ENCODE results near the gene BLOC1S4.

BLOC1S4 gene

DNA sequence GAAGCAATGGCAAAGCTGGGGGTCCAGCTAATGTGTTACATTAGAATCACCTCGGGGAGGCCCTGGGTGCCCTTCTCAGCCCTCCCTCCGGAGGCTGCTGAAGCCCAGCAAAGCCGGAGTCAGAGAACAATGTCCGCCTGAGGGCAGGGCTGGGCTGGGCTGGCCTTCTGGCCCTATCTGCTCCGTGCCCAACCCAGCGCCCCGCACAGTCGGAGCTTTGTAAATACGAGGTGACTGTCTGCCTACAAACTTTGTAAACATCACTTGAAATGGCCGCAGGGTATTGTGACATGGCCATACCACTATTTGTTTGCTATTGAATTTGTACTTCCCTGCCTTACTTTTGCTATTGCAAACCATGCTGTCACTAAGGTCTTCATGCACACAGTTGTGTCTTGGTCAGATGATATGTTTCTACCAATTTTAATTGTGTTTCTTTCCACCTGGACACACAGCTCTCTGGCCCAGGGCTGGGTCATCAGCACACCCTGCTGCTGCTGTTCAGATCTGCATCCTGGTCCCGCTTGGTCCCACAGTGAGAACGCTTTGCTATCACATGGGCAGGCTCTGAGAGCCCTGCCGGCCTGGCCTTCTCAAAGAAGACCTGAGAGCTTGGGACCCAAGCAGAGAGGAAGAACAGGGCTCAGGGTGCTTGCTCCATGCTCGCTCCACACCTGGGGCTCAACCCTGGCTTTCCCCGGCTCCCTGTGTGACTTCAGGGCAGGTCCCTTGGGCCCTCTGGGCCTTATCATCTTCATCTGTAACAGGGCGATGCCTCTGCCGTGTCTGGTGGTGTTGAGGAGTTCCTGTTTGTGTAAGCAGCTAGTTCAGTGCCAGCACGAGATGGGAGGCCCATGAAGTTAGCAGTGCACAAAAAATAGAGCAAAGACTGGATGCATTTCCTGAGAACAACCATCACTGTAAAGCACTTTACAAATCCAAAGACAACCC lies 20.0 kb upstream of the BLOC1S4 start:
- Histone ChIP-seq H3K4me3 (ENCODE audit: low read length) (no peak overlapping the region), H3K27ac (ENCODE audit: low read depth, low read length) (no peak overlapping the region), H3K9ac (ENCODE audit: low read length) (no peak overlapping the region), H3K27me3 (ENCODE audit: control insufficient read depth, insufficient read depth, low read length) (no peaks in the 10 kb centered on the region), H3K36me3 (ENCODE audit: control insufficient read depth, insufficient read depth, low read length) (peaks cover 3% of the 10 kb centered on the region), H3K4me1 (ENCODE audit: control insufficient read depth, insufficient read depth, low read length) (no peaks in the 10 kb centered on the region)

DNA sequence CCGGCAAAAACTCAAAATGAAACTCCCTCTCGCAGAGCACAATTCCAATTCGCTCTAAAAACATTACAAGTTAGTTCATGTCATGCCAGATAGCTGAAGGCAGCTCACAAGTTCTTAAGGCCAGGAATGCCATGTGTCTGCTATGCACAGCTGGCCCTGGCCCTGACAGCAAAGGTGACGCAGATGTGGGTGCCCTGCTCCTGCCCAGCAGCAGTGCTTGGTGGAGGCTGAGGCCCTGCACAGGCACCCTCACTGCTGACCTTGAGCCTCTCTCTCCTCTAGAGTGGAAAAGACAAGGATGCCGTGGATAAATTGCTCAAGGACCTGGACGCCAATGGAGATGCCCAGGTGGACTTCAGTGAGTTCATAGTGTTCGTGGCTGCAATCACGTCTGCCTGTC lies 19.4 kb upstream of the BLOC1S4 start:
- H3K36me3 ChIP-seq (ENCODE audit: control insufficient read depth, insufficient read depth, low read length) = peaks cover 3% of the 10 kb centered on the region
- H3K9ac ChIP-seq (ENCODE audit: low read length) = no peak overlapping the region
- no peaks in the 10 kb centered on the region for H3K4me1 ChIP-seq (ENCODE audit: control insufficient read depth, insufficient read depth, low read length)
- no peak overlapping the region for H3K4me3 ChIP-seq (ENCODE audit: low read length)
- H3K27me3 ChIP-seq (ENCODE audit: control insufficient read depth, insufficient read depth, low read length) = no peaks in the 10 kb centered on the region
- no peak overlapping the region for H3K27ac ChIP-seq (ENCODE audit: low read depth, low read length)

DNA sequence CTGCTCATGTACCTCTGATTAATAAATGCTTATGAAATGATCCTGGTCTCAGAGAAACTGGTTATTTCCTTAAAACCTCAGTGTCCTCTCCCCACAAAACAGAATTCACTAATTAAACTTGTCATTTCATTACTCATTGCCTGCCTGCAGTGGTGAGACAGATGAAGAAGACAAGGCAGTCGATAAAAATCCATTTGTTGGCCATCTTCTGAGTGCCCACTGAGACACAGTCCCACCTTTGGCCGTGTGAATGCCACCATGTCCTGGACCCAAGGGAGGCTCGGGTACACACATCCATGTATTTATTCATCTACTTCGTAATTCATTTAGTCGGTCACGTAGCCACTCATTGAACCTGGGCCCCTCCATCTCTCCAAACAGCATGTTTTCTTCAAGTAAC lies 18.8 kb upstream of the BLOC1S4 start:
- Histone ChIP-seq H3K27me3 (ENCODE audit: control insufficient read depth, insufficient read depth, low read length) (no peaks in the 10 kb centered on the region), H3K36me3 (ENCODE audit: control insufficient read depth, insufficient read depth, low read length) (peaks cover 3% of the 10 kb centered on the region), H3K27ac (ENCODE audit: low read depth, low read length) (no peak overlapping the region), H3K4me3 (ENCODE audit: low read length) (no peak overlapping the region), H3K9ac (ENCODE audit: low read length) (no peak overlapping the region), H3K4me1 (ENCODE audit: control insufficient read depth, insufficient read depth, low read length) (no peaks in the 10 kb centered on the region)

DNA sequence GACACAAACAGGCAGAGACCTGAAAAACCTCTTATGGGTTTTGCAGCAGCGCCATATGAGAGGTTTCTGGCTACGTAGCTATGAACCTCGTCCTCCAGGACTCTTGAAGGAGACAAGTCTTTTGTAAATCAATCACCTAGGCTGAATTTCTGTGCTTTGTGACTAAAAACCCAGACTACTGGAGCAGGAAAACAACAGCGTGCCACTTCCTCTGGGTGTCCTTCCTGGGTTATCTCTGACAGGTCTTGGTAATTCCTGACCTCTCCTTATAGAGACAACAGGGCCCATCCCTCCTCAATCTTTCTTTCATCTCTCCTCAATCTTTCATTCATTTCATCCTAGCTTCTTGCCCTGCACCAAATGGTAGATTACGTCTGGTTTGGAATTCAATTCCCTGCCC lies 16.6 kb upstream of the BLOC1S4 start:
- Histone ChIP-seq H3K36me3 (ENCODE audit: control insufficient read depth, insufficient read depth, low read length) (peaks cover 3% of the 10 kb centered on the region), H3K4me3 (ENCODE audit: low read length) (no peak overlapping the region), H3K4me1 (ENCODE audit: control insufficient read depth, insufficient read depth, low read length) (no peaks in the 10 kb centered on the region), H3K27me3 (ENCODE audit: control insufficient read depth, insufficient read depth, low read length) (no peaks in the 10 kb centered on the region), H3K9ac (ENCODE audit: low read length) (no peak overlapping the region), H3K27ac (ENCODE audit: low read depth, low read length) (no peak overlapping the region)

DNA sequence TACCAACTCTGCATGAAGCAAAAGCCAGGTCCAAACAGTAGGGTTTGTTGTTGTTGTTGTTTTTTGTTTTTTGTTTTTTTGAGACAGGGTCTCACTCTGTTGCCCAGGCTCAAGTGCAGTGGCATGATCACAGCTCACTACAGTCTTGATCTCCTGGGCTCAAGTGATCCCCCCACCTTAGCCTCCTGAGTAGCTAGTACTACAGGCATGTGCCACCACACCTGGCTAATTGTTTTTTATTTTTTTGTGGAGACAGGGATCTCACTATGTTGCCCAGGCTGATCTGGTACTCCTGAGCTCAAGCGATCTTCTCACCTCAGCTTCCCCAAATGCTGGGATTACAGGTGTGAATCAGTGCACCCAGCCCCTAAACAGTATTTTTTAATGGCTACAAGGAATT lies 16.1 kb upstream of the BLOC1S4 start:
- H3K4me3 ChIP-seq (ENCODE audit: low read length) = no peak overlapping the region
- H3K9ac ChIP-seq (ENCODE audit: low read length) = no peak overlapping the region
- H3K27me3 ChIP-seq (ENCODE audit: control insufficient read depth, insufficient read depth, low read length) = no peaks in the 10 kb centered on the region
- H3K4me1 ChIP-seq (ENCODE audit: control insufficient read depth, insufficient read depth, low read length) = no peaks in the 10 kb centered on the region
- H3K27ac ChIP-seq (ENCODE audit: low read depth, low read length) = no peak overlapping the region
- H3K36me3 ChIP-seq (ENCODE audit: control insufficient read depth, insufficient read depth, low read length) = peaks cover 3% of the 10 kb centered on the region

DNA sequence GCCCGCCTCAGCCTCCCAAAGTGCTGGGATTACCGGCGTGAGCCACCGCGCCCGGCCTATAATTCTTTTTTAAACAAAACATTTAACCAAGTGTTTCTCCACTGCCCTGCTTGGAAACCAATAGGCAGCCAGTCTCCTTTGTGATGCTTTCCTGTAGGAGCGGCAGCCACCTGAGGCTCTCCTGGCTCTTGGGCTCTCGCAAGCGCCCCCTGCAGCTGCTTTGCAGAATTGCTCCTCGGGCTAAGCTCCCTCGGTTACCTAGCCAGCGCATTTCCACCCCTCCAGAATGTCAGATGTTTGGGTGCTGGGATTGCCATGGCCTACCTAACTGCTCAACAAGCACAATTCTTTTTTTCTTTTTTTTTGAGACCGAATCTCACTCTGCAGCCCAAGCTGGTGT lies 14.6 kb upstream of the BLOC1S4 start:
- no peak overlapping the region for H3K4me3 ChIP-seq (ENCODE audit: low read length)
- no peaks in the 10 kb centered on the region for H3K27me3 ChIP-seq (ENCODE audit: control insufficient read depth, insufficient read depth, low read length)
- no peaks in the 10 kb centered on the region for H3K4me1 ChIP-seq (ENCODE audit: control insufficient read depth, insufficient read depth, low read length)
- H3K9ac ChIP-seq (ENCODE audit: low read length) = no peak overlapping the region
- H3K27ac ChIP-seq (ENCODE audit: low read depth, low read length) = no peak overlapping the region
- peaks cover 3% of the 10 kb centered on the region for H3K36me3 ChIP-seq (ENCODE audit: control insufficient read depth, insufficient read depth, low read length)

DNA sequence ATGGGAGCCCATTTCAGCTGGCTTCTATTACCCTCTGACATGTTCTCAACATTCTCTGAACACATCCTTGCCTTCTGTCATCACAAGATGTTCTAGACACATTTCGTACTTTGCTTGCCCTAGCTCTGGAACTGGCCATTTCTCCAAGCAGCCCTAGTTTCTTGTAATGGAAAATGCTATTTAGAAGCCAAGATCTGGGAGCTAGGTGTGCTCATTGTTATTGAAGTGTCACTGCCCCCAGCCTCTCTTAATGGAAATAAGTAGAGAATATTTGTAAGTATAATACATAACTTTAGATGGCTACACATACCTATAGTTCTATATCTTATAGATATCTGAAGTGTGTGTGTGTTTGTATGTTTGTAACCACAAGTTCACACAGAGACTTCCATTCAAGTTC lies 13.2 kb upstream of the BLOC1S4 start:
- no peaks in the 10 kb centered on the region for H3K27me3 ChIP-seq (ENCODE audit: control insufficient read depth, insufficient read depth, low read length)
- no peak overlapping the region for H3K4me3 ChIP-seq (ENCODE audit: low read length)
- H3K36me3 ChIP-seq (ENCODE audit: control insufficient read depth, insufficient read depth, low read length) = peaks cover 3% of the 10 kb centered on the region
- no peak overlapping the region for H3K9ac ChIP-seq (ENCODE audit: low read length)
- no peak overlapping the region for H3K27ac ChIP-seq (ENCODE audit: low read depth, low read length)
- peaks cover 7% of the 10 kb centered on the region for H3K4me1 ChIP-seq (ENCODE audit: control insufficient read depth, insufficient read depth, low read length)

DNA sequence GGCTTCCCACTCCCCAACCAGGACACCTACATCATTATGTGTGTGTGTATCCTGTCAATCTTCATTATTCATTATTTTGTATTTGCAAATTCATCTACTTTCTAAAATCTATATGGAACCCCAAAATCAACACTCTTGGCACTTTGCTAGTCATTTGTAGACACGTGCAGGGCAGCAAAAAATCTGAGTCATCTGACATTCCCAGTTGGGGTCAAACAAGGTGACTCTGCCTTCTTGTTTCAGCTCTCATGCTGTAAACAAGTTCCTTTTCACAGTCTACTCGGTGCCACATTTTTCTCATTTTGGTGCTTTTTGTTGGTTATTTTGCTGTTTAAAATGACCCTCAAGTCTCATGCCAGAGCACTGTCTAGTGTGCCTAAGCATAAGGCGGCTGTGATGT lies 12.2 kb upstream of the BLOC1S4 start:
- Histone ChIP-seq H3K9ac (ENCODE audit: low read length) (no peak overlapping the region), H3K27me3 (ENCODE audit: control insufficient read depth, insufficient read depth, low read length) (no peaks in the 10 kb centered on the region), H3K36me3 (ENCODE audit: control insufficient read depth, insufficient read depth, low read length) (peaks cover 3% of the 10 kb centered on the region), H3K4me3 (ENCODE audit: low read length) (no peak overlapping the region), H3K27ac (ENCODE audit: low read depth, low read length) (no peak overlapping the region), H3K4me1 (ENCODE audit: control insufficient read depth, insufficient read depth, low read length) (peaks cover 13% of the 10 kb centered on the region)

DNA sequence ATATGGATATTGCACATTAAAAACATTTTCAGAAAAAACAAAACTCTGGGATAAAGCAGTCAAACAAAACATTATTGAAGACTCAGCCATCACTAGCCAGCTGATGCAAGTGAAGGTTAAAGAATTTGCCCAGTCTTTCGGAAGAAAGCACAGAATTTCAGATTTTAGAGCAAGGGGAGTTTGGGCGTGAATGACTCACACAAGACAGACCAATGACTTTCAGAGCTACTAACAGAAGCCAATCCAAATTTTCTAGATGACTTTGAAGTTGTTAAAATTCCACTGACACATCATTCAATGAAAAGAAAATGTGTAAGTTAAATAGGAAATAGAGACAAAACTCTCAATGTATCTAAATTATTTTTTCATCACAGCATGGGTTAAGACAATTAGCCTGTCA lies 10.3 kb upstream of the BLOC1S4 start:
- H3K9ac ChIP-seq (ENCODE audit: low read length) = no peak overlapping the region
- peaks cover 17% of the 10 kb centered on the region for H3K4me1 ChIP-seq (ENCODE audit: control insufficient read depth, insufficient read depth, low read length)
- peaks cover under 1% of the 10 kb centered on the region for H3K36me3 ChIP-seq (ENCODE audit: control insufficient read depth, insufficient read depth, low read length)
- no peak overlapping the region for H3K27ac ChIP-seq (ENCODE audit: low read depth, low read length)
- no peaks in the 10 kb centered on the region for H3K27me3 ChIP-seq (ENCODE audit: control insufficient read depth, insufficient read depth, low read length)
- H3K4me3 ChIP-seq (ENCODE audit: low read length) = no peak overlapping the region

DNA sequence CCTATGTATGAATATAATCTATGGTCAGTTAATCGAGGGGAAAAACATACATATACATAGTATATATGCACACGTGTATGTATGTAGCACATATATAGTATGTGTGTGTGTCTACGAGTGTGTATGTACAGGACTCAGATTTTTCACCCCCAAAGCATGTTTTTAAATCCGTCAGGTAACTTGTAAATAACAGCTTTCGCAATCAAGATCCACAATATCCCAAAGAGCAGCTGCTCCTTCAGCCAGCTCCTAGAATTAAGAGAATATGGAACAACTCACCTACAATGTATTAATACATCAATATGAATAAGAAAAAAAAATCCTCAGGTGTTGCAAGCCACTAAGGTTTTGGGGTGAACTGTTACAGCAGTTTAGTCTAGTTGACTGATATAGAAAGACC lies 9.8 kb upstream of the BLOC1S4 start:
- Histone ChIP-seq H3K27ac (ENCODE audit: low read depth, low read length) (no peak overlapping the region), H3K9ac (ENCODE audit: low read length) (no peak overlapping the region), H3K27me3 (ENCODE audit: control insufficient read depth, insufficient read depth, low read length) (no peaks in the 10 kb centered on the region), H3K4me1 (ENCODE audit: control insufficient read depth, insufficient read depth, low read length) (peaks cover 17% of the 10 kb centered on the region), H3K4me3 (ENCODE audit: low read length) (no peak overlapping the region), H3K36me3 (ENCODE audit: control insufficient read depth, insufficient read depth, low read length) (no peaks in the 10 kb centered on the region)

DNA sequence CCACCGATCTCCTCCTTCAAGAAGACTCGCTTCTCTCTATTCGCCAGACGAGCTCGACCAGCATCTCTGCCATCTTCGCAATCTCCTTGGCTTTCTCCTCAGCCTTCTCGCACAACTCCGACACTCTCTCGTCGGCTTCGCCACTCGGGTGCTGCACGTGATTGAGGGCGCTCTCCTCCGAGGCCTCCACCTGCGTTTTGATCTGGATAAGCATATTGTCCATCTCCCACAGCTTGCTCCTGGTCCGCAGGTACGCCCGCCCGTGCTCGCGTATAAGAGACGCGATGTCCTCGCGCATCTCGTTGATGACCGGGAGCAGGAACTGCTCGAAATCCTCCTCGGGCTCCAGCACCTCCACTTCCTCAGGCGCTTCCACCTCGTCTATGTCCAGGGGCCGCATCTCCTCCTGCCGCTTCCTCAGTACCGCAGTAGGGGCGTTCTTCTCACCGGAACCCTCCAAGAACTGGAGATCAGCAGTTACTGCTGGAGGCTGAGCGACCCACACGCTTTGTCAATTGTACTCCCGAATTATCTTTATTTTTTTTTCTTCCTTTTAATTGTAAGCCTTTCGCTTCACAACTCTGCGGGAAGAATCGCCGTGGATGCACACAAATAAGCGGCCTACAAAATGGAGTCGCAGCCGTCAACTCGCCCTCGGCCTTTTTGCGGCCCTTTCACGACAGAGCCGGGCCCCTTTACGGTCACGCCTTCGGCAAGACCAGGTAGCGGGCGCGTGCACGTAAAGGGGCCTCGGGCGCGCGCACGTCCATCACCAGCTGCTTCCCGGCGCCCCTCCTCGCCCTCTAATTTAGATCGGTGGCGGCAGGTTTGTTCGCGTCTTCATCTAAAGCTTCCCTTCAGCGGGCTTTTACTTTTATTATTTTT lies 6.5 kb upstream of the BLOC1S4 start, which contains the start of gene MRFAP1L1:
Gene MRFAP1L1 (minus strand): TSS at position 636 of the 885 bp plus-strand sequence. CDS start 236 bp downstream, at position 400.
- peaks cover 17% of the 10 kb centered on the region for H3K4me1 ChIP-seq (ENCODE audit: control insufficient read depth, insufficient read depth, low read length)
- H3K36me3 ChIP-seq (ENCODE audit: control insufficient read depth, insufficient read depth, low read length) = no peaks in the 10 kb centered on the region
- peak within 1 kb of the TSS; percentile 89 for H3K9ac ChIP-seq (ENCODE audit: low read length)
- H3K27me3 ChIP-seq (ENCODE audit: control insufficient read depth, insufficient read depth, low read length) = no peaks in the 10 kb centered on the region
- H3K4me3 ChIP-seq (ENCODE audit: low read length) = peak within 1 kb of the TSS; percentile 96
- peak within 1 kb of the TSS; percentile 81 for H3K27ac ChIP-seq (ENCODE audit: low read depth, low read length)

DNA sequence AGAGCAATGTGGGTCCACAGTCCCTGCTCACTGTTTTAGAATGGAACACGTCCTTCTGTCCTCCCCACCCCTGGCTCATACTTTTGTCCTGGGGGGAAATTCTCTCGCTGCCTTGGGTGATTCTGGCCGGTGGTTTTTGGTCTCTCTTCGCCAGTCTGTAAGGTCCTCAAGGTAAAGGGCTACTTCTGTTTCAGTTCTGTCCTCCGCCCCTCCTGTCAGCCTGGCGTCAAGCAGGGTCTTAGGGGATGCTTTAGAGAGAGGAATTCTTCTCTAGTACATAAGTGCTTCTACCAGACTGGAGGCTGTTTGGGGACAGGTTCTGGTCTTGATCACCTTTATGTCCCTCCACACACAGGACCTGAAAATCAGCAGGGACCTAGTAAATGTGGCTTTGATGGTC lies 5.7 kb upstream of the BLOC1S4 start:
- Histone ChIP-seq H3K4me3 (ENCODE audit: low read length) (peak overlapping the region; percentile 96), H3K27ac (ENCODE audit: low read depth, low read length) (peak overlapping the region; percentile 48), H3K4me1 (ENCODE audit: control insufficient read depth, insufficient read depth, low read length) (peaks cover 17% of the 10 kb centered on the region)

More for the DNA sequence above, 5.7 kb upstream of the BLOC1S4 start:
- Histone ChIP-seq H3K9ac (ENCODE audit: low read length) (peak overlapping the region; percentile 59), H3K27me3 (ENCODE audit: control insufficient read depth, insufficient read depth, low read length) (no peaks in the 10 kb centered on the region), H3K36me3 (ENCODE audit: control insufficient read depth, insufficient read depth, low read length) (no peaks in the 10 kb centered on the region)

All from rectal smooth muscle tissue (tissue), 1 donor.